ENCODE data around the gene TMCO4.

DNA sequence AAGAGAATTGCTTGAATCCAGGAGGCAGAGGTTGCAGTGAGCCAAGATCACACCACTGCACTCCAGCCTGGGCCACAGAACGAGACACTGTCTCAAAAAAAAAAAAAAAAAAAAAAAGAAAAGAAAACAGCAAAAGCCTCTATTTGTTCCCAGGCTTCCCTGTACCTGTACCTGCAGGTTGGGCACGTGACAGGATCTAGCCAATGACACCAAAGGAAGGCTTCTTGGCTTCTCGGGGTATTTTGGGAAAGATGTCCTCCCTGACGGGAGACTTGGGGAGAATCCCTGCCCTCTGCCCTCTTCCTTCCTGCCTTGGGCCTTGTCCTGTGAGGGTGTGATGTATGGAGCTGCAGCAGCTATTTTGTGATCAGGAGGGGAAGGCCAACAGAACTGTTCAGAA is 22.8 kb downstream of the TMCO4 start:
- no peak for TF ChIP-seq EZH2 (IDR thresholded peaks at IDR 0.05; ENCODE audit: borderline replicate concordance, insufficient read depth, low read depth, low read length, poor library complexity, severe bottlenecking)
- TF ChIP-seq CTCF (IDR thresholded peaks at IDR 0.05), result no peak

Measured in B cell (primary cell).